Peyer's patch (tissue), 4 donors: ENCODE measurements around the gene LMO3. TPM values are rescaled to one million over a fixed set of nuclear protein-coding genes. Genes with fewer than 3 reads are reported as not detected.

Experiments
- DNase-seq, 3 donors: peaks; one replicate each; pipeline ENCODE4 v3.0.0-alpha.2; 2017 to 2019
- H3K27ac ChIP-seq, 4 donors: fragments of 200-600 bp; sonication (generic); one replicate each; pipeline ENCODE4 v1.5.1; 2016 to 2019
- H3K27me3 ChIP-seq, 2 donors: fragments of 200-600 bp; sonication (generic); one replicate each; pipeline ENCODE4 v1.5.1; 2019
- H3K36me3 ChIP-seq, 3 donors: fragments of 200-600 bp; sonication (generic); one replicate each; pipeline ENCODE4 v1.5.1; 2016 to 2019
- H3K4me1 ChIP-seq, 4 donors: fragments of 200-600 bp; sonication (generic); one replicate each; pipeline ENCODE4 v1.5.1; 2016 to 2019
- H3K4me3 ChIP-seq, 4 donors: fragments of 200-600 bp; sonication (generic); 1 replicate in 3 of 4; 2 replicates in 1 of 4; pipeline ENCODE4 v1.5.1; 2016 to 2019; ENCODE audit warnings: mild to moderate bottlenecking in 1 of 4
- H3K9me3 ChIP-seq, 4 donors: fragments of 200-600 bp; sonication (generic); one replicate each; pipeline ENCODE4 v1.5.1; 2016 to 2019; ENCODE audit warnings: mild to moderate bottlenecking in 1 of 4
- CTCF ChIP-seq, 6 experiments: fragments of 450-650 bp in 4 of 6; fragments of 200-600 bp in 2 of 6; sonication (generic) in 1 of 6; IDR thresholded peaks; one replicate each; pipeline ENCODE4 v1.5.1; 2017 to 2019; ENCODE audit warnings: antibody characterized with exemption in 6 of 6, mild to moderate bottlenecking in 3 of 6, moderate library complexity in 1 of 6
- POLR2A ChIP-seq, 2 donors: fragments of 450-650 bp; IDR thresholded peaks; one replicate each; pipeline ENCODE4 v1.5.1; 2017; ENCODE audit warnings: antibody characterized with exemption in 2 of 2, mild to moderate bottlenecking in 2 of 2, moderate library complexity in 2 of 2
- total RNA-seq, 4 donors: library from RNA; depleted of rRNA; stranded (reverse); fragments of >200 nt; gene quantifications; one replicate each; pipeline ENCODE4 v1.1.0, GENCODE V29; 2016

The LMO3 gene
- total RNA-seq, 4 donors from 2014 or later: 6.6 to 9.9 (median 7.9) TPM

GRCh38 chr12:16524378-16524777, 81.6 kb downstream of the LMO3 start:
- H3K4me3 ChIP-seq: no peak overlapping the region
- DNase-seq: no peak
- no peaks in the 10 kb centered on the region for H3K4me1 ChIP-seq
- no peak overlapping the region for H3K27ac ChIP-seq
- no peaks in the 10 kb centered on the region for H3K9me3 ChIP-seq
- no peak for TF ChIP-seq CTCF (IDR thresholded peaks at IDR 0.05)
- TF ChIP-seq POLR2A (IDR thresholded peaks at IDR 0.05): no peak
- H3K27me3 ChIP-seq: no peaks in the 10 kb centered on the region
- no peaks in the 10 kb centered on the region for H3K36me3 ChIP-seq

- Histone ChIP-seq H3K27me3 (no peaks in the 10 kb centered on the region), H3K9me3 (no peaks in the 10 kb centered on the region), H3K4me3 (no peak overlapping the region), H3K27ac (no peak overlapping the region), H3K4me1 (no peaks in the 10 kb centered on the region), H3K36me3 (no peaks in the 10 kb centered on the region)
- DNase-seq: no peak
- TF ChIP-seq CTCF (IDR thresholded peaks at IDR 0.05): no peak
- TF ChIP-seq POLR2A (IDR thresholded peaks at IDR 0.05): no peak
These were observed 82.0 kb downstream of the LMO3 start for GRCh38 chr12:16523951-16524331.

GRCh38 chr12:16523284-16523950, 82.5 kb downstream of the LMO3 start:
- TF ChIP-seq CTCF (IDR thresholded peaks at IDR 0.05) (no peak), POLR2A (IDR thresholded peaks at IDR 0.05) (no peak)
- no peaks in the 10 kb centered on the region for H3K36me3 ChIP-seq

GRCh38 chr12:16520328-16520727, 85.6 kb downstream of the LMO3 start:
- no peak for TF ChIP-seq POLR2A (IDR thresholded peaks at IDR 0.05)
- TF ChIP-seq CTCF (IDR thresholded peaks at IDR 0.05): no peak
- Histone ChIP-seq H3K9me3 (no peaks in the 10 kb centered on the region), H3K4me1 (no peaks in the 10 kb centered on the region), H3K27me3 (no peaks in the 10 kb centered on the region), H3K27ac (no peak overlapping the region), H3K4me3 (no peak overlapping the region), H3K36me3 (no peaks in the 10 kb centered on the region)
- DNase-seq: no peak

More at GRCh38 chr12:16523284-16523950, 82.5 kb downstream of the LMO3 start:
- Histone ChIP-seq H3K27ac (no peak overlapping the region), H3K4me3 (no peak overlapping the region), H3K27me3 (no peaks in the 10 kb centered on the region), H3K4me1 (no peaks in the 10 kb centered on the region), H3K9me3 (no peaks in the 10 kb centered on the region)
- no peak for DNase-seq

- Histone ChIP-seq H3K36me3 (no peaks in the 10 kb centered on the region), H3K4me3 (no peak overlapping the region), H3K4me1 (no peaks in the 10 kb centered on the region), H3K9me3 (no peaks in the 10 kb centered on the region), H3K27me3 (no peaks in the 10 kb centered on the region), H3K27ac (no peak overlapping the region)
- no peak for TF ChIP-seq CTCF (IDR thresholded peaks at IDR 0.05)
- TF ChIP-seq POLR2A (IDR thresholded peaks at IDR 0.05): no peak
- DNase-seq: no peak
These were observed 90.3 kb downstream of the LMO3 start for GRCh38 chr12:16515666-16516065.

GRCh38 chr12:16513231-16513630, 92.7 kb downstream of the LMO3 start:
- Histone ChIP-seq H3K4me1 (no peaks in the 10 kb centered on the region), H3K9me3 (no peaks in the 10 kb centered on the region), H3K36me3 (no peaks in the 10 kb centered on the region), H3K4me3 (no peak overlapping the region), H3K27me3 (no peaks in the 10 kb centered on the region), H3K27ac (no peak overlapping the region)
- TF ChIP-seq POLR2A (IDR thresholded peaks at IDR 0.05) (no peak), CTCF (IDR thresholded peaks at IDR 0.05) (no peak)
- no peak for DNase-seq
